ENCODE results near the gene VWF. TPM values are rescaled to one million over a fixed set of nuclear protein-coding genes. Genes with fewer than 3 reads are reported as not detected.

VWF gene
- total RNA-seq, 1 experiment from 2014 or later, result not detected

DNA sequence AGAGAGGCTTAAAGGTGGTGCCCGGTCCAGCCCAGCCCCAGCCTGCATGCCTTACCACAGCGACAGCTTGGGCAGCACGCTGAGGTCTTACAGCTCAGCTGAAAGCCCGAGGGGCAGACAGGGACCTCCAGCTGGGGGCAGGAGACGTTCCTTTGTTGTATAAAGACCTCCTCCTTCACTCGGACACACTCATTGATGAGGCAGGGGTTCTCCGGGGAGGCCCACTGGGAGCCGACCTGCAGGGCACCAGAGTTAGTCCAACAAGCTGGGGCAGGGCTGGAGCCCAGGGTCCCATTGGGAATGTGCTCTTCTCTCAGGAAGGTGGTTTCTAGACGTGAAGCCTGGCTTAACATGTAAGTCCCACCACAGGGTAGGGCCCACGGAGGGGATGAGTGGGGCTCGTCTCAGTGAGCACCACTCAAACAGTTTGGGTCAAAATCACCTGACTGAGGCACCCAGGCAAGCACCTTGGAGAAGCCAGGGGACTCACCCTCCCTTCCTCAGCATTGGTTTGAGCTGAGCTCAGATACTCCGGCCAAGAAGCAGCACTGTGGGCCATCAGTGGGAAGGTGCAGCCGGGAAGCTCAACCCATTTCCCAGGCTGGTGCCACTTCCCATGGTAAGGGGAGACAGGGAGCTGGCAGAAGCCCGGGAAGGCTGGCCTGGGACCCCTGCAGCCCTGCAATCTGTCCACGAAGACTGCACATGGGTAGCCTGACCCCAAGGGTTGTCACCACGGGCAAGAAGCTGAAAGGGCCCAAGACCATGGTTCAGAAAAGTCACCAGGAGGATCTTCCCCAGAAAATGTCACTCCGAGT is 155.1 kb downstream of the VWF start:
- ChIA-PET POLR2A (ENCODE audit: unreplicated experiment) (no interaction called here), CTCF (no interaction called here)
- no peak overlapping the region for H3K4me3 ChIP-seq (ENCODE audit: low read length)
- BruUV-seq (replicated peaks), result no TSS peak
- H3K27ac ChIP-seq (ENCODE audit: low read length), result no peak overlapping the region
- H4K20me1 ChIP-seq (ENCODE audit: low read length), result no peaks in the 10 kb centered on the region
- ATAC-seq, result no peak
- TF ChIP-seq, protein P1, sequence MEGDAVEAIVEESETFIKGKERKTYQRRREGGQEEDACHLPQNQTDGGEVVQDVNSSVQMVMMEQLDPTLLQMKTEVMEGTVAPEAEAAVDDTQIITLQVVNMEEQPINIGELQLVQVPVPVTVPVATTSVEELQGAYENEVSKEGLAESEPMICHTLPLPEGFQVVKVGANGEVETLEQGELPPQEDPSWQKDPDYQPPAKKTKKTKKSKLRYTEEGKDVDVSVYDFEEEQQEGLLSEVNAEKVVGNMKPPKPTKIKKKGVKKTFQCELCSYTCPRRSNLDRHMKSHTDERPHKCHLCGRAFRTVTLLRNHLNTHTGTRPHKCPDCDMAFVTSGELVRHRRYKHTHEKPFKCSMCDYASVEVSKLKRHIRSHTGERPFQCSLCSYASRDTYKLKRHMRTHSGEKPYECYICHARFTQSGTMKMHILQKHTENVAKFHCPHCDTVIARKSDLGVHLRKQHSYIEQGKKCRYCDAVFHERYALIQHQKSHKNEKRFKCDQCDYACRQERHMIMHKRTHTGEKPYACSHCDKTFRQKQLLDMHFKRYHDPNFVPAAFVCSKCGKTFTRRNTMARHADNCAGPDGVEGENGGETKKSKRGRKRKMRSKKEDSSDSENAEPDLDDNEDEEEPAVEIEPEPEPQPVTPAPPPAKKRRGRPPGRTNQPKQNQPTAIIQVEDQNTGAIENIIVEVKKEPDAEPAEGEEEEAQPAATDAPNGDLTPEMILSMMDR (conservative IDR thresholded peaks at IDR 0.05; ENCODE audit: low read depth, low read length), result no peak
- TF ChIP-seq EZH2 (IDR thresholded peaks at IDR 0.05; ENCODE audit: low read length, unreplicated experiment) (no peak), EZH2phosphoT487 (IDR thresholded peaks at IDR 0.05; ENCODE audit: borderline replicate concordance, low read length) (no peak)
- no peaks in the 10 kb centered on the region for H3K9me2 ChIP-seq (replicated peaks; ENCODE audit: low read length)
- H3K36me3 ChIP-seq (ENCODE audit: low read depth, low read length), result no peaks in the 10 kb centered on the region
- no peak overlapping the region for H3K4me2 ChIP-seq (ENCODE audit: low read length)
- H3K4me1 ChIP-seq (ENCODE audit: insufficient read depth, low read length), result no peaks in the 10 kb centered on the region
- no peaks in the 10 kb centered on the region for H3K79me2 ChIP-seq (ENCODE audit: low read length)
- H3K9ac ChIP-seq (ENCODE audit: low read length), result no peak overlapping the region
- intact Hi-C loops (cut with micrococcal nuclease), result no loop called here
- H3K27me3 ChIP-seq (ENCODE audit: low read length), result peaks cover 33% of the 10 kb centered on the region
- no peaks in the 10 kb centered on the region for H3F3A ChIP-seq (ENCODE audit: low read length, unreplicated experiment)
- no peak overlapping the region for H2AFZ ChIP-seq (ENCODE audit: low read length)
- H3K9me3 ChIP-seq (ENCODE audit: low read length), result no peaks in the 10 kb centered on the region
- DNase-seq, result no peak

DNA sequence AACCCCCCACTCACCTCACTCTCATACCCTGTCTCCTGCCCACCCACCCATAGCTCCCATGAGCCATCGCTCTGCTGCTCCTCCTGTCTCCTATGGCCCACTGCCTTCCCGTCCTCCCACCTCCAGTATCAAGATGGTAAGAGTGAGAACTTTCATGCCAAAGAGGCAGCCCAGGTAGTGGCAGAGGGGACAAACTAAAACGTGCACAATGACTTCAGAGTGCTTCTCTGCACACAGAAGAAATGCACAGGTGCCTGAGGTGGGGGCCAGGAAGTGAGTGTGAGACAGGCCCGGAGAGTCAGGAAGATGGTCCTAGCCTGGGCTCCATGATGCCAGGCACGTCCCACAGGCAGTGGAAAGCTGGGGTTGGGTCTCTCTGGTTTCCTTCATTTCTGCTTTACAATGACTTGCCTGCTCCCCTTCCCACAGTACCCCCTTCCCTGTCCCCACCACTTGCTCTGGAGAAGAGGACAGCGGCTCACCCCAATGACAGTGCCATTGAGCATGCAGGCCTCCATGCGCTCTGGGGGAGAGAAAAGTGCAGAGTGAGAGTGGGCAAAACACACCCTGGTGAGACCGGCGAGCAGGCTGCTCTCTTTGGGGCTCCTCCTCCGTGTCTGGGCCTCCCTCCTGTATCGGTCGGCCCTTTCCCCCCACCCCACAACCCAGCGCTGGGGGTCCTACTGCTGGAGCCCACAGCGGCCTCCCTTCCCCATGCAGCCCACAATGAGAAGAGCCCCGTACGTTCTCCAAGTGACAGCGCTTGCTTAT is 156.6 kb downstream of the VWF start:
- ChIA-PET POLR2A (ENCODE audit: unreplicated experiment) (no interaction called here), CTCF (no interaction called here)
- Histone ChIP-seq H3K27ac (ENCODE audit: low read length) (no peak overlapping the region), H3K9me2 (replicated peaks; ENCODE audit: low read length) (no peaks in the 10 kb centered on the region), H3K4me3 (ENCODE audit: low read length) (no peak overlapping the region), H3K9me3 (ENCODE audit: low read length) (no peaks in the 10 kb centered on the region), H3K9ac (ENCODE audit: low read length) (no peak overlapping the region), H3F3A (ENCODE audit: low read length, unreplicated experiment) (no peaks in the 10 kb centered on the region), H3K4me1 (ENCODE audit: insufficient read depth, low read length) (no peaks in the 10 kb centered on the region), H2AFZ (ENCODE audit: low read length) (no peak overlapping the region), H3K4me2 (ENCODE audit: low read length) (no peak overlapping the region), H3K27me3 (ENCODE audit: low read length) (peaks cover 18% of the 10 kb centered on the region), H4K20me1 (ENCODE audit: low read length) (no peaks in the 10 kb centered on the region), H3K79me2 (ENCODE audit: low read length) (no peaks in the 10 kb centered on the region), H3K36me3 (ENCODE audit: low read depth, low read length) (no peaks in the 10 kb centered on the region)
- intact Hi-C loops (cut with micrococcal nuclease), result no loop called here
- no peak for ATAC-seq
- TF ChIP-seq, protein P1 (conservative IDR thresholded peaks at IDR 0.05; ENCODE audit: low read depth, low read length), result no peak
- TF ChIP-seq EZH2phosphoT487 (IDR thresholded peaks at IDR 0.05; ENCODE audit: borderline replicate concordance, low read length) (no peak), EZH2 (IDR thresholded peaks at IDR 0.05; ENCODE audit: low read length, unreplicated experiment) (no peak)
- no TSS peak for BruUV-seq (replicated peaks)
- DNase-seq, result no peak

Measured in PC-3 (cell line).